Progenitor cell of endocrine pancreas (in vitro differentiated cells): ENCODE data around the gene CAMSAP1. TPM values are rescaled to one million over a fixed set of nuclear protein-coding genes. Genes with fewer than 3 reads are reported as not detected.

Experiments
- DNase-seq: peaks from one replicate; pipeline ENCODE4 v3.0.0; 2021; ENCODE audit warnings: low spot score; ENCODE audit not compliant: unreplicated experiment
- H3K27ac Mint-ChIP-seq: 2 replicates; pipeline ENCODE4 v1.8.0; 2021; ENCODE audit warnings: mild to moderate bottlenecking, moderate library complexity, mixed read lengths
- H3K27me3 Mint-ChIP-seq: 2 replicates; pipeline ENCODE4 v1.8.0; 2021; ENCODE audit warnings: mixed read lengths
- H3K36me3 Mint-ChIP-seq: 2 replicates; pipeline ENCODE4 v1.8.0; 2022; ENCODE audit warnings: mixed read lengths; ENCODE audit not compliant: insufficient read depth
- H3K4me1 Mint-ChIP-seq: 2 replicates; pipeline ENCODE4 v1.8.0; 2021; ENCODE audit warnings: low read depth, mixed read lengths
- H3K4me3 Mint-ChIP-seq: 2 replicates; pipeline ENCODE4 v1.8.0; 2021; ENCODE audit warnings: low read depth, mild to moderate bottlenecking, moderate library complexity, mixed read lengths
- H3K9me3 Mint-ChIP-seq: 2 replicates; pipeline ENCODE4 v1.8.0; 2021; ENCODE audit warnings: low read depth, mixed read lengths
- CTCF ChIP-seq: fragments of 200-600 bp; sonication (generic); IDR thresholded peaks from one replicate; pipeline ENCODE4 v1.5.0; 2021; ENCODE audit warnings: antibody characterized with exemption, mild to moderate bottlenecking; ENCODE audit not compliant: unreplicated experiment
- total RNA-seq: library from RNA; stranded (reverse); gene quantifications from 2 replicates; pipeline ENCODE4 v1.2.1, GENCODE V29; 2021

The CAMSAP1 gene
- total RNA-seq, 1 donor from 2014 or later: 82.2 TPM

DNA sequence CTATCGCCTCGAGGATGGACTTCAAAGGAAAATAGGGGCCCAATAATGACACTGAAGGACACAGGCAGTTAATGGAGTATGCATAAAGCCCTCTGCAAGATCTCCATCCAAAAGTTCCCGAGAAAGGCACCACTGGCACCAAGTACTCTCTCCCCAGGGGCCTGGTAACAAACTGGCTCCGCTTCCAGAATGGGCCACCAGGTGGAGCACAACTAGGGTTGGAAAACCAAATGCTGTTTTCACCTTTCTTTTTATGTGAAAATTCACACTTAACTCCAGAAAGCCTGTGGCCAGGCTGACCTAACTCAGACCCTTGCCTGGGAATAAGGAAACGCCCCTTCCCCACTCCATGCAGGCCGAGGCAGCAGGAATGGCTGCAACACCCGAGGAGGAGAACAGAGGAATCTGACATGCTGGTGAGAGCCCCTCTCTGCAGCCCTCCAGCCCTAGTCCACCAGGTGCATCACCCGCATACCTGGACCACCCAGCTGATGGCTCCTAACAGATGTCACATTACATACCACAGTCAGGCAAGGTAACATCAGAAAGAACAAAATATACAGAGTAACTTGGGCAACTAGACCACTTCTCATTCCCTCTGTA is 42.8 kb downstream of the CAMSAP1 start:
- Mint-ChIP-seq H3K27ac (peak overlapping the region; percentile 63), H3K4me3 (no peak overlapping the region), H3K27me3 (no peaks in the 10 kb centered on the region), H3K36me3 (peaks cover 8% of the 10 kb centered on the region), H3K4me1 (peaks cover 21% of the 10 kb centered on the region), H3K9me3 (peaks cover under 1% of the 10 kb centered on the region)
- peak; percentile 90 for TF ChIP-seq CTCF
- DNase-seq: peak; percentile 69

- Mint-ChIP-seq H3K4me1 (peaks cover 18% of the 10 kb centered on the region), H3K9me3 (no peaks in the 10 kb centered on the region), H3K4me3 (no peak overlapping the region), H3K27ac (no peak overlapping the region), H3K27me3 (no peaks in the 10 kb centered on the region), H3K36me3 (peaks cover 12% of the 10 kb centered on the region)
- no peak for DNase-seq
- no peak for TF ChIP-seq CTCF
These were observed 44.5 kb downstream of the CAMSAP1 start for GRCh38 chr9:135862809-135863208.

DNA sequence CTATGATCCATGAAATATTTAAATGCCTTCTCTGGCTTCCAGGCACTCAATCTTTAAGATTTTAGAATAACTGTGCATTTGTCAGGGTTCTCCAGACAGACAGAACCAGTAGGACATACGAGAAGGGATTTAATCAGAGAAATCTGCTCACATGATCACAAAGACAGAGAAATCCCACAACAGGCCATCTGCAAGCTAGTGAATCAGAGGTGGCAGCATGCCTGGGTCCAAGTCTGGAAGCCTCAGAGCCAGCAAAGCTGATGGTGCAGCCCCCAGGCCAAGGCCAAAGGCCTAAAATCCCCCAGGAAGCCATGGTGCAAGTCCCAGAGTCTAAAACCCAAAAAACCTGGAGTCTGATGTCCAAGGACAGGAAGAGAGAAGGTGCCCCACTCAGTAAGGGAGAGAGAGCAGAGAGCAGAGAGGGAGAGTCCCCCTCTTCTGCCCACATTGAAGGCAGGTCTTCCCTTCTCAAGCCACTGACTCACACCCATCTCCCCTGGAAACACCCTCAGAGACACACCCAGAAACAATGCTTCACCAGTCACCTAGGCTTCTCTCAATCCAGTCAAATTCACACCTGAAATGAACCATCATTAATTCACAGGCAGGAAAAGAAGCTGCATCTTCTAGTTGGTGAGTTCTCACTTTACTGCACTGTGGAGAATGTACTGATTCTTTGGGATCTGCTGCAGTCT is 48.7 kb downstream of the CAMSAP1 start:
- Mint-ChIP-seq H3K36me3 (peaks cover 20% of the 10 kb centered on the region), H3K27me3 (no peaks in the 10 kb centered on the region), H3K4me3 (no peak overlapping the region), H3K9me3 (no peaks in the 10 kb centered on the region), H3K4me1 (peaks cover 8% of the 10 kb centered on the region), H3K27ac (peak overlapping the region; percentile 29)
- DNase-seq: no peak
- no peak for TF ChIP-seq CTCF

- Mint-ChIP-seq H3K27me3 (no peaks in the 10 kb centered on the region), H3K9me3 (no peaks in the 10 kb centered on the region), H3K36me3 (peaks cover 20% of the 10 kb centered on the region), H3K4me3 (no peak overlapping the region), H3K27ac (no peak overlapping the region), H3K4me1 (peaks cover under 1% of the 10 kb centered on the region)
- TF ChIP-seq CTCF: no peak
- no peak for DNase-seq
These were observed 49.5 kb downstream of the CAMSAP1 start for GRCh38 chr9:135857843-135858242.

GRCh38 chr9:135857371-135857786 is 50.0 kb downstream of the CAMSAP1 start:
- no peak for TF ChIP-seq CTCF
- Mint-ChIP-seq H3K27me3 (no peaks in the 10 kb centered on the region), H3K27ac (no peak overlapping the region), H3K9me3 (no peaks in the 10 kb centered on the region), H3K4me3 (no peak overlapping the region), H3K36me3 (peaks cover 22% of the 10 kb centered on the region), H3K4me1 (no peaks in the 10 kb centered on the region)
- DNase-seq: no peak
